Activated T-cell treated with anti-CD3 and anti-CD28 coated beads, Interleukin-2, amount 50 U/mL, for 72 hours (primary cell): ENCODE results near the gene NUMBL. TPM values are rescaled to one million over a fixed set of nuclear protein-coding genes. Genes with fewer than 3 reads are reported as not detected.
A peak's percentile ranks its signal among the peaks of the same experiment; 100 is the strongest.

ENCODE experiments used
- ATAC-seq, 2 donors: fragments of 150-1000 bp; cut with Tn5 transposase; replicated peaks in 1 of 2; 2 replicates each; pipeline ENCODE4 v1.10.0; 2021; ENCODE audit warnings: moderate library complexity in 2 of 2, mild to moderate bottlenecking in 1 of 2
- DNase-seq, 2 donors: peaks; one replicate each; pipeline ENCODE4 v3.0.0; 2021 to 2022; ENCODE audit warnings: mixed read lengths in 1 of 2
- H3K27ac Mint-ChIP-seq: one replicate; pipeline ENCODE4 v1.8.0; 2022; ENCODE audit warnings: mild to moderate bottlenecking, moderate library complexity, mixed read lengths
- H3K27me3 Mint-ChIP-seq: one replicate; pipeline ENCODE4 v1.8.0; 2022; ENCODE audit warnings: low read depth, mixed read lengths
- H3K36me3 Mint-ChIP-seq, 2 donors: one replicate each; pipeline ENCODE4 v1.8.0; 2022; ENCODE audit warnings: mixed read lengths in 2 of 2, mild to moderate bottlenecking in 1 of 2; ENCODE audit not compliant: insufficient read depth in 2 of 2
- H3K4me1 Mint-ChIP-seq: one replicate; pipeline ENCODE4 v1.8.0; 2022; ENCODE audit warnings: low read depth, mixed read lengths
- H3K4me3 Mint-ChIP-seq, 2 donors: one replicate each; pipeline ENCODE4 v1.8.0; 2022; ENCODE audit warnings: mild to moderate bottlenecking in 2 of 2, mixed read lengths in 2 of 2, moderate library complexity in 2 of 2
- H3K9me3 Mint-ChIP-seq, 2 donors: one replicate each; pipeline ENCODE4 v1.8.0; 2022; ENCODE audit warnings: mixed read lengths in 2 of 2
- total RNA-seq, 2 donors: library from RNA; stranded (reverse); gene quantifications; one replicate each; pipeline ENCODE4 v1.2.3, GENCODE V29; 2022

NUMBL gene
- total RNA-seq, 2 donors from 2014 or later = 16.1 to 18.6 TPM

- peaks cover 16 to 30% of the 10 kb centered on the region in 2 donors for H3K36me3 Mint-ChIP-seq
- ATAC-seq = no peak
Measured at GRCh38 chr19:40721936-40722661, 31.6 kb upstream of the NUMBL start.

GRCh38 chr19:40721140-40721486, 30.7 kb upstream of the NUMBL start:
- Mint-ChIP-seq H3K36me3 (peaks cover 16 to 26% of the 10 kb centered on the region in 2 donors), H3K4me1 (peaks cover 73% of the 10 kb centered on the region), H3K27me3 (no peaks in the 10 kb centered on the region), H3K4me3 (peak overlapping the region; percentile 98 to 99), H3K9me3 (peaks cover 0 to 2% of the 10 kb centered on the region in 2 donors), H3K27ac (no peak overlapping the region)
- DNase-seq (no peak), ATAC-seq (no peak)

More at GRCh38 chr19:40721936-40722661, 31.6 kb upstream of the NUMBL start:
- DNase-seq = no peak
- Mint-ChIP-seq H3K4me1 (peaks cover 70% of the 10 kb centered on the region), H3K27ac (no peak overlapping the region), H3K4me3 (no peak overlapping the region), H3K9me3 (peaks cover 0 to 2% of the 10 kb centered on the region in 2 donors), H3K27me3 (no peaks in the 10 kb centered on the region)

- peak overlapping the region; percentile 98 to 99 for H3K4me3 Mint-ChIP-seq
- ATAC-seq (no peak), DNase-seq (no peak)
- H3K9me3 Mint-ChIP-seq = peaks cover 0 to 2% of the 10 kb centered on the region in 2 donors
- peaks cover 14 to 21% of the 10 kb centered on the region in 2 donors for H3K36me3 Mint-ChIP-seq
- H3K4me1 Mint-ChIP-seq = peaks cover 77% of the 10 kb centered on the region
- no peak overlapping the region for H3K27ac Mint-ChIP-seq
- H3K27me3 Mint-ChIP-seq = no peaks in the 10 kb centered on the region
Measured at GRCh38 chr19:40719414-40719894, 29.0 kb upstream of the NUMBL start.

GRCh38 chr19:40718774-40719391, 28.4 kb upstream of the NUMBL start:
- ATAC-seq (no peak), DNase-seq (peak in 1 of 2 donors; percentile 25)
- Mint-ChIP-seq H3K36me3 (peaks cover 12 to 17% of the 10 kb centered on the region in 2 donors), H3K9me3 (peaks cover 0 to 2% of the 10 kb centered on the region in 2 donors), H3K4me3 (peak overlapping the region; percentile 98 to 99), H3K27me3 (no peaks in the 10 kb centered on the region), H3K27ac (peak overlapping the region; percentile 55), H3K4me1 (peaks cover 77% of the 10 kb centered on the region)

GRCh38 chr19:40717880-40718773, 27.7 kb upstream of the NUMBL start:
- Mint-ChIP-seq H3K27me3 (no peaks in the 10 kb centered on the region), H3K9me3 (no peaks in the 10 kb centered on the region), H3K4me3 (peak overlapping the region; percentile 98 to 99), H3K27ac (peak overlapping the region; percentile 92), H3K4me1 (peaks cover 76% of the 10 kb centered on the region), H3K36me3 (peaks cover 9 to 12% of the 10 kb centered on the region in 2 donors)
- DNase-seq (no peak), ATAC-seq (no peak)

- peaks cover 73% of the 10 kb centered on the region for H3K4me1 Mint-ChIP-seq
Measured at GRCh38 chr19:40717325-40717879, 27.0 kb upstream of the NUMBL start.

DNA sequence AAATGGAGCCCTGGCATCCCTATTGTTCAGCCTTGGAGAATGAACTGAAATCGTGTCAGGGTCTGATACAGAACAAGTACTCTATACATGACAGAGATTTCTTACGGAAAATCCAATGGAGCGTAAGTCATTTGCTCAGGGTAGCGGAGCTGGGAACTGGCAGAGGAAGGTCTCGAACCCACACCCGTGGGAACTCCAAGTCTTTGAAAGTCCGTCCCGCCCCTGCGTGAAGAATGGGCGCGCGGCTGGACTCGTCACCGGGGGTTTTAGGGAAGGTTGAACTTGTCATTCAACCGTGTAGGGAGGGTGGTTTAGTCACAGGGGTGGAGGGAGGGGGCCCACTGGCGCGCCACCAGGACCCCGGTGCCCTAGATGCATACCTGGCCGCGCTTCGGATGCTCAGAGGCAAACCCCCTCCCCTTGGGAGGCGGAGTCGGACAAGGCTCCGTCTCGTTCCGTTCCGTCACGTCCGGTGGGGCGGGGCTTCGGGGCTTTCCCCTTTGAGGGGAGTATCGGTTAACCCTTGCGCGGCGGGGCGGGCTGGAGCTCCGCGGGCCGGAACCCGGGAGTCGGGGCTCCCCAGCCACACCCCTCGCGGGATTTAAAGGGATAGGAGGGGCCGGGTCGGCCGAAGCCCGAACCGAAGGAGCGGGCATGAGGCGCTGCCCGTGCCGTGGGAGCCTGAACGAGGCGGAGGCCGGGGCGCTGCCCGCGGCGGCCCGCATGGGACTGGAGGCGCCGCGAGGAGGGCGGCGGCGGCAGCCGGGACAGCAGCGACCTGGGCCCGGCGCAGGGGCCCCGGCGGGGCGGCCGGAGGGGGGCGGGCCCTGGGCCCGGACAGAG, 26.3 kb upstream of the NUMBL start, which contains the start of the genes COQ8B and ITPKC:
TSS of gene COQ8B (minus strand) at position 405 of the 843 bp plus-strand sequence. CDS start 2,254 bp downstream, outside the sequence.
TSS of gene ITPKC (plus strand) at position 631 of the 843 bp plus-strand sequence. CDS start at position 655, 24 bp downstream.
- peak within 1 kb of the TSS; percentile 98 to 99 for H3K4me3 Mint-ChIP-seq
- H3K9me3 Mint-ChIP-seq = no peaks in the 10 kb centered on the region
- ATAC-seq (peak; percentile 81), DNase-seq (peak; percentile 100)
- peaks cover 6 to 8% of the 10 kb centered on the region in 2 donors for H3K36me3 Mint-ChIP-seq
- no peaks in the 10 kb centered on the region for H3K27me3 Mint-ChIP-seq
- H3K4me1 Mint-ChIP-seq = peaks cover 66% of the 10 kb centered on the region
- H3K27ac Mint-ChIP-seq = peak within 1 kb of the TSS; percentile 88

More at GRCh38 chr19:40717325-40717879, 27.0 kb upstream of the NUMBL start:
- ATAC-seq (no peak), DNase-seq (no peak)
- no peaks in the 10 kb centered on the region for H3K27me3 Mint-ChIP-seq
- H3K36me3 Mint-ChIP-seq = peaks cover 6 to 8% of the 10 kb centered on the region in 2 donors
- H3K9me3 Mint-ChIP-seq = no peaks in the 10 kb centered on the region
- H3K27ac Mint-ChIP-seq = no peak overlapping the region
- H3K4me3 Mint-ChIP-seq = peak overlapping the region; percentile 98 to 99

- H3K9me3 Mint-ChIP-seq = no peaks in the 10 kb centered on the region
- peak; percentile 81 to 86 for DNase-seq
- peak overlapping the region; percentile 84 to 90 for H3K4me3 Mint-ChIP-seq
- peak; percentile 43 to 52 for ATAC-seq
- peaks cover 9 to 10% of the 10 kb centered on the region in 2 donors for H3K36me3 Mint-ChIP-seq
- no peaks in the 10 kb centered on the region for H3K27me3 Mint-ChIP-seq
- peak overlapping the region; percentile 88 for H3K27ac Mint-ChIP-seq
- H3K4me1 Mint-ChIP-seq = peaks cover 66% of the 10 kb centered on the region
Measured at GRCh38 chr19:40716031-40716481, 25.6 kb upstream of the NUMBL start.

GRCh38 chr19:40714441-40715299, 24.2 kb upstream of the NUMBL start:
- H3K4me3 Mint-ChIP-seq = peak overlapping the region; percentile 84 to 90
- H3K36me3 Mint-ChIP-seq = peaks cover 9% of the 10 kb centered on the region in 2 donors
- no peaks in the 10 kb centered on the region for H3K27me3 Mint-ChIP-seq
- no peaks in the 10 kb centered on the region for H3K9me3 Mint-ChIP-seq
- H3K27ac Mint-ChIP-seq = peak overlapping the region; percentile 88
- DNase-seq (peak; percentile 94 to 95), ATAC-seq (peak; percentile 63 to 66)
- peaks cover 52% of the 10 kb centered on the region for H3K4me1 Mint-ChIP-seq

DNA sequence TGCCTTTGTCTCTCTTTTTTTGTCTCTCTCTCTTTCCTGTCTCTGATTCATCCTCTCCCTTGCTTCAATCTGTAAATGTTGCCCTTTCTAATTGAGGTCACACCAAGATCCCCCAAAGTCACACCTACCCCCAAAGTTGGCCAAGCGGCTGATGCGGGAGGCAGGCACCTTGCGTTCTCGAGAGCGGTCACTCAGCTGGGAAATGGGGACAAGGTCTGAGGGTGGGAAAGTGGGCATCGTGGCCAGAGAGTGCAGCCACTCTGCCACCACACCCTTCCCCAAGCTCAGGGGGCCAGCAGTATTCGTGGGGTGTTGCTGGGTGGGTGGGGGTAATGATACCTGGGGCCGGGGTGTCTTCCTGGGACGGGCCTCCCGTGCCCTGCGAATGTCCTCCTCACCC, 23.5 kb upstream of the NUMBL start:
- Mint-ChIP-seq H3K9me3 (no peaks in the 10 kb centered on the region), H3K4me3 (peak overlapping the region; percentile 84 to 90), H3K27me3 (no peaks in the 10 kb centered on the region), H3K27ac (no peak overlapping the region), H3K4me1 (peaks cover 48% of the 10 kb centered on the region), H3K36me3 (peaks cover 9 to 14% of the 10 kb centered on the region in 2 donors)
- no peak for DNase-seq
- ATAC-seq = no peak

GRCh38 chr19:40709817-40710216, 19.4 kb upstream of the NUMBL start:
- ATAC-seq (no peak), DNase-seq (no peak)
- Mint-ChIP-seq H3K27ac (no peak overlapping the region), H3K27me3 (no peaks in the 10 kb centered on the region), H3K4me3 (no peak overlapping the region), H3K4me1 (peaks cover 19% of the 10 kb centered on the region), H3K36me3 (peaks cover 6 to 19% of the 10 kb centered on the region in 2 donors), H3K9me3 (no peaks in the 10 kb centered on the region)
